HepG2 (cell line): Measurements from ENCODE around the gene DGCR2. TPM values are rescaled to one million over a fixed set of nuclear protein-coding genes. Genes with fewer than 3 reads are reported as not detected.

Source experiments
- ATAC-seq: fragments of 200-7000 bp; cut with Tn5 transposase; 3 replicates; pipeline ENCODE4 v1.9.1; 2020; ENCODE audit warnings: mild to moderate bottlenecking, moderate library complexity
- BruUV-seq: library from RNA; stranded (reverse); fragments of 400-500 nt; replicated peaks from 2 replicates; lab custom pipeline; 2021; lab: Mats Ljungman, UMichigan
- CTCF ChIA-PET: fragments of 300-600 bp; formaldehyde crosslinking; extraction: SDS; loops from one replicate; lab custom pipeline; 2021; ENCODE audit warnings: low total read pairs, inconsistent platforms, low intra/inter-chr PET ratio; lab: Yijun Ruan, JAX
- POLR2A ChIA-PET: fragments of 350-600 bp; sonication (Branson Sonifier 250); formaldehyde crosslinking; loops from one replicate; lab custom pipeline; 2020; ENCODE audit warnings: antibody characterized with exemption, inconsistent platforms; lab: Yijun Ruan, JAX
- DNase-seq: peaks from one replicate; pipeline ENCODE4 v3.0.0-alpha.2; 2015; ENCODE audit warnings: low spot score
- FAIRE-seq: peaks from 3 replicates; lab custom pipeline; 2011; peaks lifted over from hg19 to GRCh38; lab: Jason Lieb, UNC
- H2AFZ ChIP-seq: one replicate; pipeline ENCODE4 v1.6.1; 2011; ENCODE audit warnings: low read length, inconsistent platforms
- H3K27ac ChIP-seq: fragments of 300-600 bp; 3 replicates; pipeline ENCODE4 v1.8.0; 2011; ENCODE audit warnings: mixed run types, mild to moderate bottlenecking, mixed read lengths, low read length, inconsistent platforms; ENCODE audit not compliant: insufficient read depth; ENCODE audit errors: extremely low read length
- H3K27me3 ChIP-seq, 2 experiments: fragments of 200-600 bp in 1 of 2; 2 replicates in 1 of 2; 3 replicates in 1 of 2; pipeline versions ENCODE4 v1.6.0 to v1.8.0; 2011; ENCODE audit warnings: low read length in 2 of 2, mild to moderate bottlenecking in 2 of 2, moderate library complexity in 2 of 2, inconsistent platforms in 1 of 2; ENCODE audit not compliant: insufficient read depth in 2 of 2, control insufficient read depth in 1 of 2
- H3K36me3 ChIP-seq, 2 experiments: fragments of 200-600 bp in 1 of 2; replicated peaks in 1 of 2; 2 replicates in 1 of 2; 3 replicates in 1 of 2; pipeline versions ENCODE4 v1.5.1 to v1.8.0; 2011; ENCODE audit warnings: low read length in 2 of 2, inconsistent platforms in 1 of 2; ENCODE audit not compliant: insufficient read depth in 2 of 2, control insufficient read depth in 1 of 2
- H3K4me1 ChIP-seq: 2 replicates; pipeline ENCODE4 v1.5.1; 2012; ENCODE audit warnings: low read length, inconsistent platforms; ENCODE audit not compliant: insufficient read depth
- H3K4me2 ChIP-seq: 2 replicates; pipeline ENCODE4 v1.6.0; 2011; ENCODE audit warnings: low read depth, low read length, inconsistent platforms
- H3K4me3 ChIP-seq, 3 experiments: fragments of 200-600 bp in 1 of 3; sonication (generic), shearing (Covaris generic) in 1 of 3; replicated peaks in 1 of 3; 2 replicates each; pipeline ENCODE4 v1.5.1; 2011 to 2016; ENCODE audit warnings: low read length in 3 of 3, inconsistent platforms in 2 of 3, low read depth in 2 of 3, mild to moderate bottlenecking in 2 of 3, control low read depth in 1 of 3, mixed read lengths in 1 of 3; ENCODE audit not compliant: insufficient read depth in 1 of 3
- H3K79me2 ChIP-seq: one replicate; pipeline ENCODE4 v1.6.1; 2011; ENCODE audit warnings: low read length, inconsistent platforms; ENCODE audit not compliant: insufficient read depth
- H3K9ac ChIP-seq: 2 replicates; pipeline ENCODE4 v1.6.0; 2011; ENCODE audit warnings: mild to moderate bottlenecking, low read depth, low read length, inconsistent platforms; ENCODE audit not compliant: insufficient read depth
- H3K9me3 ChIP-seq: 2 replicates; pipeline ENCODE4 v1.5.1; 2012; ENCODE audit warnings: mild to moderate bottlenecking, low read length
- H4K20me1 ChIP-seq: 2 replicates; pipeline ENCODE4 v1.6.0; 2011; ENCODE audit warnings: inconsistent platforms, mild to moderate bottlenecking, low read length, moderate library complexity; ENCODE audit not compliant: insufficient read depth
- AKNA ChIP-seq: sonication (generic); formaldehyde crosslinking; IDR thresholded peaks from 2 replicates; pipeline ENCODE4 v1.4.0; 2020; ENCODE audit warnings: missing genetic modification reagents, borderline replicate concordance
- ATF7 ChIP-seq, 2 experiments: fragments of 450-650 bp in 1 of 2; sonication (generic) in 1 of 2; formaldehyde crosslinking in 1 of 2; IDR thresholded peaks; 2 replicates each; pipeline versions ENCODE4 v1.4.0 to v1.6.1; 2016 to 2020; ENCODE audit warnings: antibody characterized with exemption in 1 of 2, mild to moderate bottlenecking in 1 of 2, missing genetic modification reagents in 1 of 2
- CBX5 ChIP-seq: sonication (generic); formaldehyde crosslinking; IDR thresholded peaks from 2 replicates; pipeline ENCODE4 v1.4.0; 2020; ENCODE audit warnings: missing genetic modification reagents, borderline replicate concordance
- CENPX ChIP-seq: sonication (generic); formaldehyde crosslinking; IDR thresholded peaks from 2 replicates; pipeline ENCODE4 v1.9.0; 2021; ENCODE audit warnings: mild to moderate bottlenecking, missing genetic modification reagents, moderate library complexity
- NFYC ChIP-seq: IDR thresholded peaks from 2 replicates; pipeline ENCODE4 v1.6.1; 2016; ENCODE audit warnings: missing genetic modification reagents, missing compliant biosample characterization
- POGK ChIP-seq: sonication (generic); formaldehyde crosslinking; conservative IDR thresholded peaks from 2 replicates; pipeline ENCODE4 v1.8.0; 2022; ENCODE audit warnings: mild to moderate bottlenecking, moderate library complexity, missing genetic modification reagents
- TMF1 ChIP-seq: sonication (generic); formaldehyde crosslinking; IDR thresholded peaks from 2 replicates; pipeline ENCODE4 v1.8.1; 2022; ENCODE audit warnings: low read depth, missing genetic modification reagents
- WGBS: methylation state at CpG from one replicate; pipeline ENCODE4 v1.1.6; 2017; ENCODE audit warnings: low lambda C conversion rate; 5-methylcytosine and 5-hydroxymethylcytosine counted together
- in situ Hi-C: cut with HindIII; loops from 2 replicates; pipeline ENCODE4 v1.10.0; 2017; ENCODE audit warnings: low pct_unique_long_range_greater_than_20kb; ENCODE audit not compliant: extremely low pct_ligation_motif_present
- intact Hi-C: fragments of 100-400 bp; cut with micrococcal nuclease; formaldehyde crosslinking; loops from one replicate; pipeline ENCODE4 v1.10.0; 2022; ENCODE audit not compliant: unreplicated experiment
- polyA plus RNA-seq, 8 experiments: library from polyadenylated mRNA; depleted of rRNA in 3 of 8; stranded (reverse) in 7 of 8; unstranded in 1 of 8; fragments of >200 nt; fragmentation: Illumina TruSeq in 4 of 8; extraction: Trizol in 4 of 8; gene quantifications; 2 replicates each; pipeline versions ENCODE4 v1.2.1 to v1.2.3, GENCODE V29; 2011 to 2016; ENCODE audit warnings: low read depth in 4 of 8, missing spikeins in 1 of 8, mixed read lengths in 1 of 8; ENCODE audit not compliant: insufficient read depth in 1 of 8
- total RNA-seq, 5 experiments: library from RNA; depleted of rRNA; stranded (reverse); fragments of >200 nt; fragmentation: Illumina TruSeq; extraction: Trizol; gene quantifications; 2 replicates each; pipeline ENCODE4 v1.2.3, GENCODE V29; 2016; ENCODE audit warnings: low read depth in 1 of 5

DGCR2 gene
- total and polyA plus RNA-seq, 2 of the 13 experiments (the other 11 are each of a cell fraction or from before 2014, with no cell fraction given): 23.1 to 35.3 TPM

GRCh38 chr22:19125011-19125410, 2.8 kb upstream of the DGCR2 start:
- no peak overlapping the region for H3K4me3 ChIP-seq
- ATAC-seq: no peak
- no peak overlapping the region for H3K27ac ChIP-seq
- CTCF ChIA-PET: no interaction called here
- DNase-seq: no peak
- H3K4me1 ChIP-seq: peaks cover 49% of the 10 kb centered on the region
- no TSS peak for BruUV-seq
- in situ Hi-C loops: no loop called here
- WGBS: 86% methylated on average over 5 of the region's 11 CpGs
- POLR2A ChIA-PET: no interaction called here
- H3K36me3 ChIP-seq: no peaks in the 10 kb centered on the region; a peak in 1 of 5 replicates
- H4K20me1 ChIP-seq: peaks cover 15% of the 10 kb centered on the region; the same call in 1 of the 2 replicates
- H2AFZ ChIP-seq: no peak overlapping the region
- no peak for FAIRE-seq
- H3K4me2 ChIP-seq: no peak overlapping the region
- intact Hi-C loops: no loop called here
- peaks cover 3 to 46% of the 10 kb centered on the region in 2 experiments; a peak in 4 of 5 replicates for H3K27me3 ChIP-seq
- H3K9ac ChIP-seq: no peak overlapping the region
- TF ChIP-seq ATF7 (IDR thresholded peaks at IDR 0.05) (no peak), ATF7 (CRISPR knock-in tag; IDR thresholded peaks at IDR 0.05) (no peak)
- H3K79me2 ChIP-seq: peaks cover 18% of the 10 kb centered on the region
- H3K9me3 ChIP-seq: no peaks in the 10 kb centered on the region

- H3K4me1 ChIP-seq: peaks cover 55% of the 10 kb centered on the region
- ATAC-seq: no peak
- no peak overlapping the region for H3K9ac ChIP-seq
- TF ChIP-seq AKNA (CRISPR knock-in tag) (no peak), TMF1 (CRISPR knock-in tag) (no peak), NFYC (CRISPR knock-in tag) (no peak), CBX5 (no peak), CENPX (CRISPR knock-in tag) (no peak), POGK (CRISPR knock-in tag) (no peak)
- TF ChIP-seq, all 625 proteins: peak for 0
- Histone ChIP-seq H3K79me2 (peaks cover 23% of the 10 kb centered on the region), H3K4me3 (no peak overlapping the region), H3K4me2 (no peak overlapping the region), H4K20me1 (peaks cover 20% of the 10 kb centered on the region; the same call in 1 of the 2 replicates), H2AFZ (no peak overlapping the region), H3K36me3 (peaks cover 0 to 3% of the 10 kb centered on the region in 2 experiments; a peak in 1 of 5 replicates), H3K27me3 (peaks cover 3 to 46% of the 10 kb centered on the region in 2 experiments; a peak in 4 of 5 replicates), H3K27ac (no peak overlapping the region), H3K9me3 (no peaks in the 10 kb centered on the region)
- CTCF ChIA-PET: no interaction called here
- in situ Hi-C loops: no loop called here
- POLR2A ChIA-PET: no interaction called here
- WGBS: 63% methylated on average over 3 of the region's 4 CpGs
- DNase-seq (no peak), FAIRE-seq (no peak)
- BruUV-seq: no TSS peak
- intact Hi-C loops: no loop called here
Observed at GRCh38 chr22:19124377-19124776, 2.2 kb upstream of the DGCR2 start.
